EH (cell line): ENCODE results near the gene TMEFF2.
A peak's percentile ranks its signal among the peaks of the same experiment; 100 is the strongest.

Experiments
- DNase-seq: peaks from one replicate; pipeline ENCODE4 v3.0.0-alpha.2; 2015; ENCODE audit warnings: low read depth

Gene TMEFF2, protein sequence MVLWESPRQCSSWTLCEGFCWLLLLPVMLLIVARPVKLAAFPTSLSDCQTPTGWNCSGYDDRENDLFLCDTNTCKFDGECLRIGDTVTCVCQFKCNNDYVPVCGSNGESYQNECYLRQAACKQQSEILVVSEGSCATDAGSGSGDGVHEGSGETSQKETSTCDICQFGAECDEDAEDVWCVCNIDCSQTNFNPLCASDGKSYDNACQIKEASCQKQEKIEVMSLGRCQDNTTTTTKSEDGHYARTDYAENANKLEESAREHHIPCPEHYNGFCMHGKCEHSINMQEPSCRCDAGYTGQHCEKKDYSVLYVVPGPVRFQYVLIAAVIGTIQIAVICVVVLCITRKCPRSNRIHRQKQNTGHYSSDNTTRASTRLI

DNA sequence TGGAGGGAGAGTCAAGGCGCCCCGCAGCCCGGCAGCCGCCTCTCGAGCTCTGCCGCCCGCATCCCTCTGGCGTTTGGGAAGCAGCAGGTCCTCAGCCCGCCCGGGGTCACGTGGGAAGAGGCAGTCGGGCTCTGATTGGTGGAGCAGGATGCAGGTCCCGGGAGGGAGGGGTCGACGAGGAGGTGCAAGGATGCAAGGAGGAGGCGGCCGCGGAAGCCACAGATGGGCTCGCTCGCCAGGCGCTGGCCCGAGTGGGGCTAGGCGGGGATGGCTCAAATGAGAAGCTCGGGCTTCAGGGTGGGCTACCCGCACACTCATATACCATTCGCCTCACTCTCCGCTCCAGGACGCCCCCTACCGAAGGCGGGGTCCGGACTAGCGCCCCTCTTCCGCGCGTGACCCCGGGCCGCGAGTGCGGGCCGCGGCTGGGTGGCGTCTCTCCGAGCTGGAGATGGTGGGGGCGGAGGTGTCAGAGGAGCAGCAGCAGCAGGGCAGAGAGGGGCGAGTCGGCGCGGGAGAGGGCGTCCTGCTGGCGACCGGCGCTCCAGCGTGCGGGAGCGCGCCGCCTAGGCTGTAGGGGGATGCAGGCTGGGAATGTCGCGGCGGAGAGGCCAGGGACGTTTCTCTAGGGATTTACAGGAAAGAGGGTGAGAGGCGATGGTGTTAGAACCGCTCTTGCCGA, at the start of gene TMEFF2:
TMEFF2 (minus strand) TSS at position 68 of the 682 bp plus-strand sequence. CDS start 409 bp downstream, outside the sequence.
- peak; percentile 72 for DNase-seq

DNA sequence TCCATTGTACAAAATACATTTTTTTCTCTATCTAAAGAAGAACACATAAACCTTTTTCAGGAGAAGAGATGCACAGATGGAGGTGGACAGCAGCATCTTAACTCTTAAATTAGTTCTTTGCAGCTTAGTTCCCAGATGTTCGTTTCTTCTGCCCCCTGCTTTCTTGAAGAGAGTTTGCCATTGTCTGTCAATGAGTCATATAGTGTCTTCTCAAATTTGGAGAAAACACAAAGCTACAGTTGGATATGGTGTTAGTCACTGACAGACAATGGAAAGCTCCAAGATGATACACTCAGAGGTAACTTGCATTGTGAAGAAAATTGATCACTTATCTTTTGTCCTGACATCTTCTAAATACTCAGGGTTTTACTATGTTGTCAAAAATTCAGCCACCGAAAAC, 48.8 kb upstream of the TMEFF2 start:
- DNase-seq: peak; percentile 60

DNA sequence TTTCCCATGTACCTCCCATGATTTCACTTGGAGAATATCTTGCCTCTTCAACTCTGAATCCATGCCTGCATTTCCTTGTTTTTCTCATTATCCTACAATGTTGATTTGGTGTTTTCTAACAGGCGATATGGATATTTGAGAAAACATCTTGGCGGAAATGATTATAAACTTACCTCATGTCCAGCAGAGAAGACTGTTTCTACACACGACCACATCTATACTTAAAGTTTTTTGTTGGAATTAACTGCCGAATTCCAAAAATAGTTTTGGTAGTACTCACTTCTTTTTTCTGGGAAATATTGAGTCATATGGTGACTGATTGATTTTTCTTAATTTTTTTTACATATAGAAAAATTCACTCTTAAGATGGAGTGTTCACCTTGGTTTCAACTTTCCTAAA, 41.4 kb upstream of the TMEFF2 start:
- peak; percentile 71 for DNase-seq

DNA sequence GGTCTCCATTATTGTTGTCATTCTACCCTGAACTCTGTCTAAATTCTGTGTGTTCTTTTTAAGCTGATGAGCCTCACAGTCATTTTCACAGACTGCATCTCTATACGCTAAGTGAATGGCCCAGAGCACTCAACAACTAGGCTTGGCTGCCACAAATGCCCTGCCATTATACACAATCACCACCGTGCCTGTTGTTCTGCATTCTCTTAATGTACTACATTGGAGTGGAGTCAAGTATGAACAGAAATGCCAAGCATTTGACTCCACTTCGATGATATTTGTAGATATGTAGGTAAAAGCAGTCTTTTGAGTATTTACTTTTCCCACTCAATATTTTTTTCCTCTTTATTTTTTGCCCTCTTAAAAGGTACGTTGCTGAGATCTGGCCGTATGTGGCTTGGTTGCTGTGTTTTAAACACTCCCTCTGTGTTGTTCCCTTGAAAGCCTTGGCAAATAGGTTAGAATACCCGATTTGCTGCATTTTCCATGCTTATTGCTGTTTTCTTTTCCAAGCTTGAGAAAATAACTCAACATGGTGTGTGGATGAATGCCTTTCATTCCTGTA, 36.2 kb upstream of the TMEFF2 start:
- DNase-seq: peak; percentile 18

DNA sequence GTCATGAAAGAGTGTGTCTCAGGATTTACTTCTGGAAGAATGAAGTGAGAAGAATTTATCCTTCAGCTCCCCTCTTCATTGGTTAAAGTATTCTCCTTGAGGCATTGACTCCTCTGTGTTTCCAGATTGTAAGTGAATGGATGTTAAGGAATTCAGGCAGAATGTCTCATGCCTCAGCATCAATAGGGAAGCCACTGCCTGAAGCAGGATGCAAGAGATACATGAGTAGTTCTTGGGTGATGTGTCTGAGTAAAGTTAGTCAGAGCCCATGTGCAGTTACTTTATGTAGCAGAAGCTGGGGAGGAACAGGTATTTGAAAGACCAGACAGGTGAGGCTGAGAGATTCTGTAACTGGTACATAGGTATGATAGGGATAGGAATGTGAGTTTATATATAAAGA, 34.0 kb upstream of the TMEFF2 start:
- peak; percentile 40 for DNase-seq

DNA sequence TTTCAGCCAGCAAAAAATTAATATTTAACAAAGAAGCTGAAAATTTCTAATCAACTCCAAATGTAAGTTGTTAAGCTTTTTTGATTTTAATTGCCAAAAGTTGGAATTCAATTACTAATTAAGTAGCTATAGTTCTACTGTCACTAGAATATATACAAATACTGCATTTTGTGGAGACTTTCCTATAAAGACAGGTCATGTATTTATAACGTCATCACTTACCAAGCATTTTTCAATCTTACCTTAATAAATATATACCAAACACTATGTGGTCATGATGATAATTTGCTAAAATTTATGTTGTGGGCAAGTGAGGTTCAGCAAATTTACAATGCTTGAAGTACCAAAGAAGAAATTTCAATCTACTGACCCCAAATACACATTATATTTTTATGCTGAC, 24.2 kb upstream of the TMEFF2 start:
- no peak for DNase-seq

DNA sequence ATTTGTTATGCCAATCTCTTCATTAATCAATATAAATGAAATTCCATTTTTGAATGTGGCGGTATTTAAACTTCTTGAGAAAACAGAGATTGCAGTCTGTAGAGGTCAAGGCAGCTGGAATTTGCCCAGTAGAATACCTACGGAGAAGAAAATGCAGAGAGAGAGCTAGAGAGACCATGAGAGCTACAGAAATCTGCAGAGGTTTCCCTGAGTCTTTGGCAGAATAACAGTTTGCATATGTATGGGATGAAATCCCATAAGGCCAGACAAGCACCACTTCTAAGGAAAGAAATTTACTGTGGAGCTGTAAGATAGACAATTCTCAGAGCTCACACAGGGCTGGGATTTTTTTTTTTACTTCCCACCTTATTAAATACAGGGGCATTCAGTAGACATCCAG, 23.6 kb upstream of the TMEFF2 start:
- DNase-seq: no peak

DNA sequence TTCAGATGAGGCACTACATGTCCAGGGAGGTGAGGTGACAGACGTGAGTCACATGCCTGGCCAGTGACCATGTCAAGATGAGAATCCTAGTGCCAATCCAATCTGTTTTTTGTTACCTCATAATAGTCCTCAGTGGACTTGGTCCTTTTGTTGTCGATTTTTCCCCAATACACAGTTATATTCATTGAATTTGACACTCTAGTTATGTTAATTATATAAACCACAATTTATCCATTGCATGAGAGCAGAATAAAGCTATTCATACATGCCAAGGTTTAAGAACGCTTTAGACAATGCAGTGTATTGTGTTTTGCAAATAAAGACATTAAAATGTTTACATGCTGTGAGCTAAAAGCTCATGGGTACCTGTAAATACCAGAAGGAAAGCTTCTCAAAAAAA, 21.6 kb upstream of the TMEFF2 start:
- DNase-seq: no peak

DNA sequence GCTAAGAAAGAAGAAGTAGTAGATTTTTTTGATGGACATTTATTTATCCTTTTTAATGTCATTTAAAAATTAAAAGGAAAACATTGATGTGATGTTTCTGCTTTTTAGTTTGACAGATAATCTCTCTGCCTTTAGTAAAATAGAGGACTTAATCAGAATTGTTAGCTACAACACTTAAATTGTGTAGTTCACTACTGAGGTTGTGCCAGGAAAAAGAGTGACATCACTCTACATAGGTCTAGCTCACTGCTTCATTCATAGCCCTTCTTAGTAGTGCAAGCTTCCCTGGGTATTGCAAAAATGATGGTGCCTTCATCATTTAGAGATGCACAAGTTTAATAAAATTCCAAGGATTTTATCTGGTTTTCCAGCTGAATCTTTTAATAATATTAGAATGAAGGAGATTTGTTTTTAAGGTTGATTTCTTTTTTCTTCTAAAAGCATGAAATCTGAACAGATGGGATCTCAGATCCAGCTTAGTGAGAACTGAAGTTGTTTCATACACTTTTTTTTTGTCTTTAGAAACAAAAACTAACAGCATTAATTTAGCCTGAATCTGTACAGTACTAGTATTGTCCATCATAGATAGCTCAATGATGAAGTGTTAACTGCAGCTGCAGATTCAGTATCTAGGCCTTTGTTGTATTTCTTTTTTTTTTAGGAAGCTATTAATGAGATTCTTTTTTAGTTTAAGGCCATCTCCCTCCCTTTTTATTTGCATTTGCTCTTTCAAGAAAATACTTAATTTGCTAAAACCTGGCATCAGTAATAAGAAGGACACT, 20.6 kb upstream of the TMEFF2 start:
- DNase-seq: no peak

DNA sequence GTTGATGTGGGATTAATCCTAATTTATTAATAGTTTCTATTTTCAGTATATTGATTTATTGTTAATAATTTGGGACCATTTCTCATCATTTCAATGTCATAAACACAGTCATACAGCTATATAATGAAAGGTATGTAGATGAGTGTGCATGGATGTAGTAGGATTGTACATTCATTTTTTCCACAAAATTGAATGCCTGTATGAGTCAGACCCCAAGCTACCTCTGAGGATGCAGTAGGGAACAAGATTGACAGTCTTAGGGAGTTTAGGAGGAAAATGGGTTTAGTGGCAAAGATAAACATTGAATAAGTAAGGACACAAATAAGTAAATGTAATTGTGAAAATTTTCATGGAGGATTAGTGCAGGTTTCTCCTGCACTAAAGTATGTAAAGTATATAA, 14.1 kb upstream of the TMEFF2 start:
- DNase-seq: no peak

DNA sequence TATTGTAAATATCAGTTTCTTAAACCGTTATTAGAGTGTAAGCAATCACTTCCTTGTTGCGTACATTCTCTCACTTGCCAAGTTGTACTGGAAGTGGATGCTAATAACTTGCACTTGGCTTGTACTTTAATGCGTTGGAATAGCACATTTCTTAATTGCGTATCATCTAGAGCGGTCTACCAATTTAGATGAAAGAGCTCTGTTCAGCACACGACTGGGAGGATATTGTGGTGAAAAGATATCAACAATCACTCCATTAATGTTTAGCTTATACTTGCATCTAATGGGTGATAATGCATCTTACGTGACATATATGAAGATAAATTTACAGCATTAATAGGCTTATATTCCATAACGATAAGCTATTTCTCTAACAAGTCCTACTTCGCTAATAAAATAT, 11.7 kb upstream of the TMEFF2 start:
- DNase-seq: no peak

DNA sequence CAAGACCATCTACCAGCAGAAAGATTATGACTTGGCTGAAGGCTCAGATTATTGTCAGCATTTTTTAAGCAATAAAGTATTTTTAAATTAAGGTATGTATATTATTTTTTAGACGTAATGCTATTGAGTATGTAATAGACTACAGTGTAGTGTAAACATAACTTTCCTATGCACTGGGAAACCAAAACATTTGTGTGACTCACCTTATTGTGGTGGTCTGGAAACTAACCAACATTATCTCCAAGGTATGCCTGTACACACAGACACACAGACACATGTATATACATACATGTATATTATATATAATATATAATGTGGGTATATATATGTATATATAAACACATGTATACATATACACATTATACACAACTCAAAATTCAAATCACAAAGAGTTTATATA, 9.1 kb upstream of the TMEFF2 start:
- no peak for DNase-seq

DNA sequence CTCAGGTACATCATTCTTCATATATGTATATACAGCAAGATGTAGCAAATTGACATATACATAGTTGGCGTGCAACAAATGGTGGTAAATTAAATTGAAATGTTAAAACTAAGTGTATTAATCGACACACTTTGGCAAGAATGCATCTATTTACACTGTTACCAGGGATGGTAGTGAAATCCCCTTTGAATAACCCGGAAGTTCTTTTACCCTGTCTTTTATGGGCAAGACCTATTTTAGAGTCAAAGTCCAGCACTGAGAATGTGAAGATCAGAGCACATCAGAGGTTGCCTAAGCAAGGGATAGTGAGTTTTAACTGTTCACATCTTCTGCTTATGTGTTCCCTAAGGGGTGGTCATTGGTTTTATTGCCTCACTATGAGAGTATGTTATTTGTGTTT, 7.6 kb upstream of the TMEFF2 start:
- no peak for DNase-seq

DNA sequence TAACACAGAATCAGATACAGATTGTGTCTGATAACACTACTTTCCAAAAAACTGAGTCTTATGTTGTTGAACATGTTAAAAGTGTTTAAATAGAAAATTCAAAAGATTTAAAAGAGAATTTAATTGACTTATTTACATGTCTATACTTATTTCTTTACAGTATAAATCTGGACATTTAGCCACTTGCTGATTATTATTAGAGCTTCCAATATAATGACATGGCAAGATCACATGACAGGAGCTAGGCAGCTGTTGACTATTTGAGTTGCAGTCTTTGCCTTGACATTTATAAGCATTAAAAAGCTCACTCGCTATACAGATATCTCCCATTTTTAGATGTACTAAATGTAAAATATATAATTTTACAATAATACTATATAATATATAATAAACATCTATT, 6.4 kb upstream of the TMEFF2 start:
- no peak for DNase-seq

DNA sequence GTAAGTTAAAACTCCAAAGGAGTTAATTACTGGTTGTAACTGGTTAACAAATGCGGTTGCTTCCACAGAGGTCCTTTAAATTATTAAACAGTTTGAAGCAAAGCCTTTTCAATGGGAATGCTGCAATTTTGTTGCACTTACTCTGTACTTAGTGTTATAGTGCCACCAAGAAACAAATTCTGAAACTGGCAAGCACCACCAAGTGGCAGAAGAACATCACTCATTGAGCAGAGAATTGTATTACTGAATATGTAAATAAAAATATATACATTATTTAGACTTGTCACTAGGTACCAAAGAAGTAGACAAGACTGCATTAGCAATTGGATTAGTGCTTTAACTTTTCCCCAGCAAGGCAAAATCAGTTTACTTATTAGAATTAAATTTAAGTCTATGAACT, 2.6 kb upstream of the TMEFF2 start:
- DNase-seq: peak; percentile 11

DNA sequence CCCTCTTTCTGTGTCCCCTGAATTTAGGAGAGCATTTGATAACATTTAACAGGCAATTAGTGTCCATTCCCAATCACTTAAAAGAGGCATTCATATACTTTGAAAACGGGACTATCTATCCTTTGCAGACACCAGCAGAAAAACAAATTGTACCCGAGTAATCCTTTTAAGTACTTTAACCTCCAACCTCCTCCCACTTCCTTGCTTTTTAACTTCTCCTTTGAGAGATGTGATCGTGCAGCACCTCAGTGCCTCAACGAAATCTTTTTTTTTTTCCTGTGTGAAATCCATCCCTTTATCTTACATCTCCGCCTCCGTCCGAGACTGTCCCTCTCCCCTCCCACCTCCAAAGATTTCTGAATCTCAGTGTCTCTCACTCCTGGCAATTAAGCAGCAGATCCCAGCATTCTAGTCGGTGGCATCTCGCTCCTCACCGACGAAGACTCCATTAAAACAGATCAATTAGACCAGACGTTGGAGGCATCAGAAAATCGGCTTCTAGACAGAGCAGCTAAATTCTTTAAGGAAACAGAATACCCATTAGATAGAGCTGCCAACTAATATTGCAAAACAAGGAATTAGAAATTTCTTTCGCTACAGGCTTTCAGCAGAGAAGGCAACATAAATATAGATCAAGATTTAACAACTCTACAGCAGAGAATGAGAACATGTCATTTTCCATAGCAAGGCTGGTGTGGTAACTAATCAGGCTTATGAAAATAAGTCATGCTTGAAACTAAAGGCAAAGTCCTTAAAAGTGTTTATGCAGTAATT, 1.9 kb upstream of the TMEFF2 start:
- peak; percentile 24 for DNase-seq

DNA sequence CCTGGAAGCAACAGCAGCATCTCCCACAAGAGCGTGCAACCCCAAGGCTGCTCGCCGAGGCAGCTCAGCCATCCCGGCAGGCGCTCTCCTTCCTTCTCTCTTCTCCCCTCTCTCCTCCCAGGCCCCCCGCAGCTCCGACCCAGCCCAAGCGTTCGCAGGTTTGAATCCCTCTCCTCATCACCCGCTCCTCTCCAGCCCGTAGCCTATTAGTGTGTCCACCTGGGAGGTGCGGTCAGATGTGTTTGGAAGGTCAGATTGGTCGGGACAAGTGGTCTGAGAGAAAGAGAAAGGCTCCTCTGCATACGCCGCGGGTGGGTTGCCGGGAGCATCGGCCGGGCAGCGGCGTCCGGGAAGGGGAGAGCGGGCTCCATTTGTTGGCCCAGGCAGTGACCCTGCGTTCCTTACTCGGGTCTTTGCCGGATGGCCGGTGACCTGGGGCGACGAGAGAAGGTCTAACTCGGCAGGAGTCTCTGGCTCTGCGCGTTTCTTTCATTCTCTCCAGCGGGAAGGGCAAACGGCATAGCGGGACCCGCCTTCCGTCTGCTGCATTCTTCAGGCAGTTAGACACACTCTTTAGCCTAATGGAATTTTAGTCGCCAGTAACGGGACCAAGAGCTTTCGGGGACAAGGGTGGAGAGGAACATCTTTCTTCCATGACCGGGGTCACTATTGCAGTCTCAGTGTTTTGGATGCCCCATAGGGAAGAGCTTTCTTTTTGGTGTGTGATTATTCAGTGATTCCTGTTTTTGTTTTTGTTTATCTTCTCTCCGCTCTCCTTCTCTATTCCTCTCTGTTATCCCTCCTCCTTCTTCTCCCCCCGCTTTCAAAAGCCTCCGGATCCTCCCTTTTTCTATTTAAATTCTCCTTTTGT, 1.1 kb upstream of the TMEFF2 start:
- peak; percentile 57 for DNase-seq

DNA sequence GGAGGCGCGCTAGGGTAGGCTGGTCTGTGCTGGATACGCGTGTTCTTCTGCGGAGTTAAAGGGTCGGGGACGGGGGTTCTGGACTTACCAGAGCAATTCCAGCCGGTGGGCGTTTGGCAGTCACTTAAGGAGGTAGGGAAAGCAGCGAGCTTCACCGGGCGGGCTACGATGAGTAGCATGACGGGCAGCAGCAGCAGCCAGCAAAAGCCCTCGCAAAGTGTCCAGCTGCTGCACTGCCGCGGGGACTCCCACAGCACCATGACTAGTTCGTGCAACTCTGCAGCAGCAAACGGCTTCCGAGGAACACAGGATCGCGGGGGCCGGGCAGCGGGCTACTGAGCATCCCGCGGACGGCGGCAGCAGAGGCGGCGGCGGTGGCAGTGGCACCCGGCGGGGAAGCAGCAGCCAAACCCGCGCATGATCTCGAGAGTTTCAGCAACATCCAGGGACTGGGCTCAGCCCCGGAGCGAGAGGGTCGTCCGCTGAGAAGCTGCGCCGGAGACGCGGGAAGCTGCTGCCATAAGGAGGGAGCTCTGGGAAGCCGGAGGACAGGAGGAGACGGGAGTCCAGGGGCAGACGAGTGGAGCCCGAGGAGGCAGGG, 368 bp downstream of the TMEFF2 start:
- DNase-seq: peak; percentile 39

DNA sequence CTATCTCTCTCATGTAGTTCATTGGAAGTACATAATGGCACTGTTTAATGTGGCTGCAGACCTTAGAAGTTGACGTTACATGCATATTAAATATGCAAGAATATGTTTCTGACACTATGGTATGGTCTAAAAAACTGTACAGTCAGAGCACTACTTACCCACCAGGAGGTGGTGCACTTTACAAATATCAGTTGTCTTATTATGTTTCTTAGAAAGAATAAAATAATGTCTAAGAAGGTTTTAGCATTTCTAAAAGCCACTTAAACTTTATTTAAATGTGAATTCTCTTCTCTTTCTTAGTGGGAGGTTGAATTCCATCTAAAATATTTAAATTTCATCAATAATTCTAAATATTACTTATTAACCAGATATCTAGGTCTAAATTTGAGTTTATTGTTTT, 4.3 kb downstream of the TMEFF2 start:
- DNase-seq: peak; percentile 42

DNA sequence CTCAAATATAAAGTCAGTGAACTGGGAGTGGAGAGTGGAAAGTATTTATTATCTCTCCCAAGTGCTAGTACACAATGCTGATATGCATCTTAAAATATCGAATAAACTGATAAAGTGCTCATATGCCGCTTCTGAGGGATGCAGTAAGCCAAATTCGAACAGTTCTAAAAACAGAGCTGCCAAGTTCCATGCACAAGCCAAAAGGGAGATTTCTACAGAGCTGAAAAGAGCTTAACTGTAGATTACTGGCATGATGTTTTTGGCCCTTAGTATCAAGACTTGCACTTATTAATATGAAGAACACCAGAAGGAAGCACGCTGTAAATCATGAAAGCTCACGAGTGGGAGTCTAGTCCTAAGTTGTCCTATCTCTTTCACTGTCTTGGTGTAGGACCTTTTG, 7.9 kb downstream of the TMEFF2 start:
- DNase-seq: no peak
